Immature natural killer cell (primary cell): ENCODE results near the gene ANKRD52. TPM values are rescaled to one million over a fixed set of nuclear protein-coding genes. Genes with fewer than 3 reads are reported as not detected.

ENCODE experiments used
- DNase-seq, 3 donors: peaks; one replicate each; pipeline ENCODE4 v3.0.0; 2022; ENCODE audit warnings: mixed read lengths in 1 of 3
- H3K27ac Mint-ChIP-seq, 6 donors: one replicate each; pipeline ENCODE4 v1.8.0; 2020; ENCODE audit warnings: mixed read lengths in 6 of 6, mild to moderate bottlenecking in 5 of 6, inconsistent platforms in 4 of 6, moderate library complexity in 3 of 6
- H3K27me3 Mint-ChIP-seq, 3 donors: one replicate each; pipeline ENCODE4 v1.8.0; 2020 to 2021; ENCODE audit warnings: low read depth in 3 of 3, mild to moderate bottlenecking in 3 of 3, mixed read lengths in 3 of 3, moderate library complexity in 3 of 3, inconsistent platforms in 1 of 3
- H3K36me3 Mint-ChIP-seq, 3 donors: one replicate each; pipeline ENCODE4 v1.8.0; 2020; ENCODE audit warnings: mixed read lengths in 3 of 3, inconsistent platforms in 2 of 3, mild to moderate bottlenecking in 2 of 3
- H3K4me1 Mint-ChIP-seq, 2 donors: one replicate each; pipeline ENCODE4 v1.8.0; 2020; ENCODE audit warnings: inconsistent platforms in 2 of 2, mild to moderate bottlenecking in 2 of 2, mixed read lengths in 2 of 2, moderate library complexity in 1 of 2
- H3K4me3 Mint-ChIP-seq, 5 donors: one replicate each; pipeline ENCODE4 v1.8.0; 2020; ENCODE audit warnings: mild to moderate bottlenecking in 5 of 5, mixed read lengths in 5 of 5, inconsistent platforms in 3 of 5, moderate library complexity in 3 of 5
- H3K9me3 Mint-ChIP-seq, 6 donors: one replicate each; pipeline ENCODE4 v1.8.0; 2020; ENCODE audit warnings: mild to moderate bottlenecking in 6 of 6, mixed read lengths in 6 of 6, inconsistent platforms in 4 of 6, moderate library complexity in 3 of 6
- polyA plus RNA-seq, 3 donors: library from polyadenylated mRNA; unstranded; fragments of 300-500 nt; fragmentation: Illumina TruSeq; gene quantifications; one replicate each; pipeline ENCODE4 v1.2.3, GENCODE V29; 2021

The ANKRD52 gene
- polyA plus RNA-seq, 3 donors from 2014 or later: 3.2 to 23.3 (median 3.7) TPM

DNA sequence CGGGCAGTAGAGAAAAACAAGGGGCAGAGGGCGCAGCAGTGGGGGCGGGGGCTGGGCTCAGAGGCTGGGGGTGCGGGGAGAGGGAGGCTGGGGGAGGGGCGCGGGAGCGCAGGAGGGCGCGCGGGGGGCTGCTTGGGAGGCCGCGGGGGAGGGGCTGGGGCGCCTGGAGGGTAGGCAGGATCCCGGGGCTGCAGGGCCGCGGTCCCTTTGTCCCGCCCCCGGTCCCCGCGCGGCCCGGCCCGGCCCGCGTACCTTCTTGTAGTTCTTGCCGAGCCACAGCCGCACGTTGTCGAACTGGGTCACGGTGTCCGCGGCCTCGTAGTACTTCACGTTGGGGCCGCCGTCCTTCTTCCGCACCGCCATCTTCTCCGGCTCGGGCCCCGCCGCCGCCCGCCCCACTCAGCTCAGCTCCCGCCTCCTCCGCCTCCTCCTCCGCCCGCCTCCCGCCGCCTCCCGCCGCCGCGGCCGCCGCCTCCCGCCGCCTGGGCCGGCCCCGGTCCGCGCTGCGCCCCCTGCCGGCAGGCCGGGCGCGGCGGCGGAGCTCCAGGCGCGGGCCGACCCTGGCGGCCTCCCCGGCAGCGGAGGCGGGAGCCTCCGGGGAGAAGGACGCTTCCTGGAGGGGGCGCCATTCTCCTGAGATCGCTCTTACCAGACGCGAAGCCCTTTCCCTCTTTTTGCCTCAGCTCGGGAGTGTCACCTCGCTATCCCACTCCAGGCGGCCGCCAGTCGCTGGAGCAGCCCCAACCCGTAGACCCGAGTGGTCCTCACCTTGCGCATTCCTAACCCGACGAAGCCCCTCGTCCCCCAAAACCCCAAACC is 68.9 kb downstream of the ANKRD52 start, which contains the start of gene SMARCC2:
SMARCC2 (minus strand) TSS at position 385 of the 819 bp plus-strand sequence; CDS start at position 363, 22 bp downstream.
- Mint-ChIP-seq H3K4me3 (peak within 1 kb of the TSS; percentile 92 to 98 (median 97)), H3K9me3 (no peaks in the 10 kb centered on the region), H3K36me3 (peaks cover 6 to 12% (median 8%) of the 10 kb centered on the region in 3 donors), H3K27ac (peak within 1 kb of the TSS; percentile 93 to 99 (median 96)), H3K4me1 (peaks cover 43 to 60% of the 10 kb centered on the region in 2 donors), H3K27me3 (peaks cover 10 to 18% (median 17%) of the 10 kb centered on the region in 3 donors)
- peak; percentile 84 to 88 (median 86) for DNase-seq

DNA sequence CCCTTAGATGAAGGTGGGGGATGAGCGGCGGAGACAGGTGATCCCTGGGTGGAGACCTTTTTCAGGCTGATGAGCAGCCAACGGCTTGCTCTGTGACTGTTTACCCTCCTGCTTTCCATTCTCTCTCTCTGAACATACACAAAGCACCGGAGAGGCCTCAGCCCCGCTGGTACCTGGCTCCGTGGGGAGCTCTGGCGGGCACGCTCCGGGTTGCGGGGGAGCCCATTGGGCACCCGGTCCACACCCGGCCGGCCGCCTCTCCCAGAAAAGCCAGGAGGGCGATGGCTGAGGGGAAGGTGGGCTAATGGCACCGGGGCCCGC is 69.4 kb downstream of the ANKRD52 start:
- H3K36me3 Mint-ChIP-seq: peaks cover 7 to 16% (median 8%) of the 10 kb centered on the region in 3 donors
- DNase-seq: peak in 1 of 3 donors; percentile 22

DNA sequence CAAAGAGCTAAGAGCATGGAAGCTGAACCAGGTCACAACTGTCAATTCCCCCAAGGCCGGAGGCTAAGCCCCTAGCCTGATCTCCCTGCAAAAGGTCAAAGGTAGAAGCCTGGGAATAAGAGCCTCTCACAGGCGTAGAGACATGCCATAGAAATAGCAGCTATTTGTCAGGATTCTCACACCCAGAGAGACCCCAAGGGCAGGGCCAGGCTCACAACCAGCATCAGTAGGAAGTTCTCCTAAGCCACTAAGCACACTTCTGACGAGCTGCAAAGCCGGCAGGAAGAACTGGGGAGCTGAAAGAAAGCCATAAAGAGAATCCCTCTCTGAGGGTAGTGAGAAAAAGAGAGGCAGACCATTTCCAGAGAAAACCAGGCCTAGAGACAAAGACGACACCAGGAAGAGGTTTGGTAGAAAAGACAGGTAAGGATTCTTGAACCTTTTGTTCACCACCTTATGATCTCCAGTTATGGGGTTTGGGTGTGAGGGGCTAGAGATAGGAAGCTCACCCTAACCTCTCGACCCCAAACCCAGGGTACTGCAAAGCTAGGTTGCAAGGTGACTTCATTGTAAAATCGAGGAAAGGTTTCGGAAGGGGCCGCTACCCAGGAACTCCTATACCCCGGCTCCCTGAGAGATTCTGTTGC is 69.9 kb downstream of the ANKRD52 start:
- H3K36me3 Mint-ChIP-seq: peaks cover 7 to 19% (median 8%) of the 10 kb centered on the region in 3 donors
- peak in 1 of 3 donors; percentile 16 for DNase-seq
- H3K27ac Mint-ChIP-seq: peak overlapping the region; percentile 73 to 99 (median 91)
- H3K9me3 Mint-ChIP-seq: no peaks in the 10 kb centered on the region
- peak overlapping the region; percentile 86 to 98 (median 89) for H3K4me3 Mint-ChIP-seq
- peaks cover 10 to 18% (median 16%) of the 10 kb centered on the region in 3 donors for H3K27me3 Mint-ChIP-seq
- H3K4me1 Mint-ChIP-seq: peaks cover 42 to 56% of the 10 kb centered on the region in 2 donors

More for the DNA sequence above, 69.4 kb downstream of the ANKRD52 start:
- Mint-ChIP-seq H3K4me3 (peak overlapping the region; percentile 86 to 98 (median 89)), H3K4me1 (peaks cover 43 to 60% of the 10 kb centered on the region in 2 donors), H3K27me3 (peaks cover 10 to 18% (median 17%) of the 10 kb centered on the region in 3 donors), H3K9me3 (no peaks in the 10 kb centered on the region), H3K27ac (peak overlapping the region; percentile 73 to 99 (median 91))

Other genes with a start within 250 kb of the ANKRD52 start
- gene IKZF4, start 237.3 kb downstream of the ANKRD52 start, polyA plus RNA-seq: 1 to 10 TPM in 1 of 3 donors, not detected in 2; 1.0 TPM
- 100 to 1,000 TPM; 294 to 705 (median 698) TPM for gene RPS26, start 216.5 kb downstream of the ANKRD52 start, polyA plus RNA-seq
- gene ERBB3, start 178.2 kb downstream of the ANKRD52 start, polyA plus RNA-seq: not detected
- 100 to 1,000 TPM; 192 to 222 (median 214) TPM for gene PA2G4, start 153.8 kb downstream of the ANKRD52 start, polyA plus RNA-seq
- gene RPL41, start 141.8 kb downstream of the ANKRD52 start, polyA plus RNA-seq: 1,000 to 10,000 TPM; 2,591 to 7,233 (median 3,803) TPM
- gene ZC3H10, start 140.1 kb downstream of the ANKRD52 start, polyA plus RNA-seq: 1 to 10 TPM in 2 of 3 donors, under 1 TPM in 1; 0.86 to 4.2 (median 1.3) TPM
- gene ESYT1, start 130.1 kb downstream of the ANKRD52 start, polyA plus RNA-seq: 100 to 1,000 TPM; 217 to 502 (median 273) TPM
- 10 to 100 TPM in 1 of 3 donors, 1 to 10 TPM in 2; 1.5 to 12.9 (median 9.3) TPM for gene MYL6B, start 105.8 kb downstream of the ANKRD52 start, polyA plus RNA-seq
- 1,000 to 10,000 TPM; 2,998 to 5,712 (median 4,230) TPM for gene MYL6, start 100.0 kb downstream of the ANKRD52 start, polyA plus RNA-seq
- gene SMARCC2, start 68.9 kb downstream of the ANKRD52 start, polyA plus RNA-seq: 100 to 1,000 TPM in 1 of 3 donors, 10 to 100 TPM in 2; 25.7 to 118 (median 43.7) TPM
- 10 to 100 TPM; 49.0 to 55.1 (median 49.3) TPM for gene RNF41, start 36.5 kb downstream of the ANKRD52 start, polyA plus RNA-seq
- 1 to 10 TPM; 3.2 to 8.8 (median 6.8) TPM for gene NABP2, start 34.0 kb downstream of the ANKRD52 start, polyA plus RNA-seq
- gene SLC39A5, start 28.3 kb downstream of the ANKRD52 start, polyA plus RNA-seq: not detected
- 10 to 100 TPM; 12.0 to 18.6 (median 18.3) TPM for gene COQ10A, start 8.6 kb upstream of the ANKRD52 start, polyA plus RNA-seq
- gene CS, start 41.9 kb upstream of the ANKRD52 start, polyA plus RNA-seq: 10 to 100 TPM; 41.7 to 82.2 (median 67.3) TPM
- 100 to 1,000 TPM; 201 to 232 (median 228) TPM for gene CNPY2, start 57.6 kb upstream of the ANKRD52 start, polyA plus RNA-seq
- gene PAN2, start 75.6 kb upstream of the ANKRD52 start, polyA plus RNA-seq: 1 to 10 TPM; 4.6 to 9.4 (median 8.7) TPM
- gene IL23A, start 80.5 kb upstream of the ANKRD52 start, polyA plus RNA-seq: 1 to 10 TPM in 1 of 3 donors, under 1 TPM in 2; 0.21 to 1.5 (median 0.40) TPM
- 10 to 100 TPM; 49.5 to 78.1 (median 61.4) TPM for gene STAT2, start 101.7 kb upstream of the ANKRD52 start, polyA plus RNA-seq
- not detected for gene APOF, start 104.5 kb upstream of the ANKRD52 start, polyA plus RNA-seq
- gene TIMELESS, start 191.0 kb upstream of the ANKRD52 start, polyA plus RNA-seq: 10 to 100 TPM in 1 of 3 donors, 1 to 10 TPM in 2; 3.5 to 11.3 (median 4.8) TPM
- gene MIP, start 196.3 kb upstream of the ANKRD52 start, polyA plus RNA-seq: under 1 TPM in 2 of 3 donors, not detected in 1; 0.15 to 0.25 TPM
- gene SPRYD4, start 210.2 kb upstream of the ANKRD52 start, polyA plus RNA-seq: 1 to 10 TPM in 2 of 3 donors, under 1 TPM in 1; 0.82 to 1.1 (median 1.1) TPM
- gene GLS2, start 229.8 kb upstream of the ANKRD52 start, polyA plus RNA-seq: 1 to 10 TPM in 2 of 3 donors, under 1 TPM in 1; 0.57 to 2.0 (median 1.2) TPM